ENCODE data around the gene LILRB1.

DNA sequence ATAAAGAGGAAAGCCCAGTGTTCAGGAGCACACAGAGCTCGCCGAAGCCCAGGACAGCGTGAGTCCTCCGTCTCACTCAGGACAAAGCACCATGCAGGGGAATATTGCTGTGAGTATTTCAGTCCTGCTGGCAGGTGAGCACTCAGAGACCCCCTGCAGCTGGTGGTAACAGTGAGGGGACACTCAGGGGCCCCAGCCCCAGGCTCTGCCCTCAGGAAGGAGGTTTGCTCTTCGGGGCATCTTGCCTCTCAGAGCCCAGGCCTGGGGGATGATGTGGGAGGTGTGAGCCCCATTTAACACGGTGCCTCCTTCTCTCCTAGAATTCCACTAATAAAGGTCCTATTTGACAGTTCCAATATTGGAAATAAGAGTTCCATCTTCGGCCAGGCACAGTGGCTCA lies 22.1 kb upstream of the LILRB1 start:
- TF ChIP-seq, protein P1, sequence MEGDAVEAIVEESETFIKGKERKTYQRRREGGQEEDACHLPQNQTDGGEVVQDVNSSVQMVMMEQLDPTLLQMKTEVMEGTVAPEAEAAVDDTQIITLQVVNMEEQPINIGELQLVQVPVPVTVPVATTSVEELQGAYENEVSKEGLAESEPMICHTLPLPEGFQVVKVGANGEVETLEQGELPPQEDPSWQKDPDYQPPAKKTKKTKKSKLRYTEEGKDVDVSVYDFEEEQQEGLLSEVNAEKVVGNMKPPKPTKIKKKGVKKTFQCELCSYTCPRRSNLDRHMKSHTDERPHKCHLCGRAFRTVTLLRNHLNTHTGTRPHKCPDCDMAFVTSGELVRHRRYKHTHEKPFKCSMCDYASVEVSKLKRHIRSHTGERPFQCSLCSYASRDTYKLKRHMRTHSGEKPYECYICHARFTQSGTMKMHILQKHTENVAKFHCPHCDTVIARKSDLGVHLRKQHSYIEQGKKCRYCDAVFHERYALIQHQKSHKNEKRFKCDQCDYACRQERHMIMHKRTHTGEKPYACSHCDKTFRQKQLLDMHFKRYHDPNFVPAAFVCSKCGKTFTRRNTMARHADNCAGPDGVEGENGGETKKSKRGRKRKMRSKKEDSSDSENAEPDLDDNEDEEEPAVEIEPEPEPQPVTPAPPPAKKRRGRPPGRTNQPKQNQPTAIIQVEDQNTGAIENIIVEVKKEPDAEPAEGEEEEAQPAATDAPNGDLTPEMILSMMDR (IDR thresholded peaks at IDR 0.05), result no peak
- TF ChIP-seq POLR2A (IDR thresholded peaks at IDR 0.05), result no peak

Data from uterus (tissue), 2 donors.